ENCODE measurements around the gene ROBO4.
A peak's percentile ranks its signal among the peaks of the same experiment; 100 is the strongest.

Gene ROBO4

DNA sequence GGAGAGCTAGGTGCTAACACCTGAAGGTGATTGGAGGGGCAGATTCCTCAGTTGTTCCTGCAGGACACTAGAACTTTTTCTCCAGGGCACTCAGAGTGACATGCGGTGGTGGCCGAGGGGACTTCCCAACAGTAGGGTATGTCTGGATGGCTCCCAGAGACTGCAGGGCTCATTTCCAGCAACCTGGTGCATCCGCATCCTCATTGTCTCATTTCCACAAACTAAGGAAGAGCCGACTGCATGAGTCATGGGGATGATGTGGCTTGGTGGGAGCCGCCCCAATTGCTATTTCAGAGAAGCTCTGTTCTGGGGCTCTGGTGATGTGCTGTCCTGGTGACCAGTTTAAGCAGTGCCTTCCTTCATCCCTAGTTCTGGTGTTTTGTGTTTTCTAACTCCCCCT, 2.8 kb upstream of the ROBO4 start:
- no peak overlapping the region for H3K4me2 ChIP-seq
- H3K27ac ChIP-seq: no peak overlapping the region
- no peak overlapping the region for H3K4me3 ChIP-seq

DNA sequence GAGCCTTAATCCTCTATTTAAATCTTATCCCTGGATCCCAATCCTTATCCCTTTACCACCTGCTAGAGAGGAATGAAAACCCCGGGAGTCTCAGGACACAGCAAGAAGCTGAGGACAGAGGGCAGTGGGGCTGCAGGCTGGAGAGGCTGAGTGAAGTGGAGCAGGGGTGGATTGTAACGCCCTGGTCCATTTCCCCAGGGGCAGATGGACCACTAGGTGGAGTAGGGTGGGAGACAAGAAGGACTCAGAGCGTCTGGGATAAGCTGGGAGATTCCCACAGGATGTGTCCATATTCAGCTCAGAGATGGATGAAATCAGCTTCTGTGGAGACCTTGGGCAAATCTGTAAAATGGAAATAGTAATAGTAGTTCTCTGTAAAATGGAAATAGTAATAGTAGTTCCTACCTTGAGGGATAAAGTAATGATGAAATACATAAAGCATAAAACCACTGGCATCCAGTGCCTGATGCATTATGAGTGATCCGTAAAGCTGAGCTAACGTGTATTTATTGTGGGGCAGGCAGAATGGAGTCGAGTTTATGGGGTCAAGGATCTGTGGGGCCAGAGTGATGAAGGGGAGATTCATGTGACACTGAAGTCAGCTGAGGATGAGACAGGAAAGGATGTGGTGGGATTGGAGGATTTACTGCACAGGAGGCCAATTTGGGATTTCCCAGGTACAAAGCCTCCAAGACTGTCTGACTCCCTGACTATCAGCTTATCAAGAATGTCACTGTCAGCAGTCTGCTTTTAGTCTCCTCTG, 1.9 kb upstream of the ROBO4 start:
- H3K9ac ChIP-seq: no peak overlapping the region
- H3K36me3 ChIP-seq: no peaks in the 10 kb centered on the region
- H3K4me3 ChIP-seq: no peak overlapping the region
- no peak for TF ChIP-seq Cebpa-rat (IDR thresholded peaks at IDR 0.05)
- H3K4me2 ChIP-seq: peak overlapping the region in 2 of 11 experiments; percentile 82 to 87; a peak in 3 of 22 replicates
- peaks cover 18 to 34% (median 24%) of the 10 kb centered on the region in 10 experiments for H3K4me1 ChIP-seq
- H3K9me3 ChIP-seq (replicated peaks in 1 of 11): no peaks in the 10 kb centered on the region
- H4K20me1 ChIP-seq: no peaks in the 10 kb centered on the region
- no peaks in the 10 kb centered on the region for H3K27me3 ChIP-seq
- no peak overlapping the region for H3K27ac ChIP-seq

More for the DNA sequence above, 2.8 kb upstream of the ROBO4 start:
- Histone ChIP-seq H3K9ac (no peak overlapping the region), H3K4me1 (peaks cover 18 to 34% (median 24%) of the 10 kb centered on the region in 10 experiments), H4K20me1 (no peaks in the 10 kb centered on the region), H3K9me3 (replicated peaks in 1 of 11) (peaks cover 0 to 3% (median 3%) of the 10 kb centered on the region in 11 experiments; a peak in 13 of 22 replicates), H3K36me3 (no peaks in the 10 kb centered on the region), H3K27me3 (no peaks in the 10 kb centered on the region)
- TF ChIP-seq Cebpa-rat (IDR thresholded peaks at IDR 0.05): no peak

DNA sequence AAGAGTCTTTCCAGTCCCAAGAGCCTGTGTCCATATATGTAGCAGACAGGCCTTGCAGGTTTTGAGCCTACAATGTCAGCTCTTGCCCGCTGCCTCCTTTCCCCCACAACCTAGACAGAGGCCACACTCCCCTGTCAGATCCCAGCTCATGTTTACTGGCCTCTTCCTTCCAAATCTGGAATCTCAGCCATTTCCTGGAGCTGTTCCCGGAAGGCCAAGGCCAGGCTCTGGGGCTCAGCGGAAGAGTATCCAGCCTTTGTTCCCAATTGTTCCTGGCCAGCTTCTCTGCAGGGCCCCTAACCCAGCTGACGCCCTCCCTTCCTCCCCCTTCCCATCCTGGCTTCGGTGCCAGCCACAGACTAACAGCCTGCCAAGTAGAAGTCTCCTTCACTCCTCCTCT, 1.0 kb upstream of the ROBO4 start:
- Histone ChIP-seq H3K36me3 (no peaks in the 10 kb centered on the region), H3K4me3 (0 out of 20 replicates have a peak overlapping the region, but pooled peaks of 1 of the 10 experiments have one; percentile 48), H3K9ac (peak overlapping the region in 1 of 11 experiments; percentile 34; a peak in 2 of 22 replicates), H4K20me1 (no peaks in the 10 kb centered on the region), H3K27me3 (no peaks in the 10 kb centered on the region), H3K9me3 (replicated peaks in 1 of 11) (no peaks in the 10 kb centered on the region), H3K4me1 (peaks cover 18 to 34% (median 24%) of the 10 kb centered on the region in 10 experiments), H3K27ac (peak overlapping the region in 4 of 11 experiments; percentile 8 to 58 (median 16); a peak in 4 of 22 replicates), H3K4me2 (peak overlapping the region; percentile 63 to 87 (median 81); a peak in 19 of 22 replicates)
- TF ChIP-seq Cebpa-rat (IDR thresholded peaks at IDR 0.05): no peak

DNA sequence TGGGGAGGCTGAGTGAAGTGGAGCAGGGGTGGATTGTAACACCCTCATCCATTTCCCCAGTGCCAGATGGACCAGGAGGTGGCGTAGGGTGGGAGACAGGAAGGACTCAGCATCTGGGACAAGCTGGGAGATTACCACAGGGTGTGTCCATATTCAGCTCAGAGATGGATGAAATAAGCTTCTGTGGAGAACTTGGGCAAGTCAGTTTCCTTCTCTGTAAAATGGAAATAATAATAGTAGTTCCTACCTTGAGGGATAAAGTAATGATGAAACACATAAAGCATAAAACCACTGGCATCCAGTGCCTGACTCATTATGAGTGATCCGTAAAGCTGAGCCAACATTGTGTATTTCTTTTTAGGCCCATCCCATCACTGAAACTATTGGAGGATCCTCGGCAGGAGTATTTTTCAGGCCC, 607 bp upstream of the ROBO4 start:
- no peaks in the 10 kb centered on the region for H3K27me3 ChIP-seq
- no peak for TF ChIP-seq Cebpa-rat (IDR thresholded peaks at IDR 0.05)
- no peaks in the 10 kb centered on the region for H3K36me3 ChIP-seq
- H3K4me1 ChIP-seq: peaks cover 18 to 34% (median 24%) of the 10 kb centered on the region in 10 experiments
- H4K20me1 ChIP-seq: no peaks in the 10 kb centered on the region
- H3K4me3 ChIP-seq: peak overlapping the region in 2 of 10 experiments; percentile 30 to 48; a peak in 1 of 20 replicates
- H3K9me3 ChIP-seq (replicated peaks in 1 of 11): no peaks in the 10 kb centered on the region
- H3K4me2 ChIP-seq: peak overlapping the region; percentile 63 to 87 (median 81)
- peak overlapping the region in 7 of 11 experiments; percentile 22 to 60 (median 56); a peak in 12 of 22 replicates for H3K27ac ChIP-seq
- H3K9ac ChIP-seq: peak overlapping the region in 8 of 11 experiments; percentile 3 to 58 (median 33); a peak in 7 of 22 replicates

DNA sequence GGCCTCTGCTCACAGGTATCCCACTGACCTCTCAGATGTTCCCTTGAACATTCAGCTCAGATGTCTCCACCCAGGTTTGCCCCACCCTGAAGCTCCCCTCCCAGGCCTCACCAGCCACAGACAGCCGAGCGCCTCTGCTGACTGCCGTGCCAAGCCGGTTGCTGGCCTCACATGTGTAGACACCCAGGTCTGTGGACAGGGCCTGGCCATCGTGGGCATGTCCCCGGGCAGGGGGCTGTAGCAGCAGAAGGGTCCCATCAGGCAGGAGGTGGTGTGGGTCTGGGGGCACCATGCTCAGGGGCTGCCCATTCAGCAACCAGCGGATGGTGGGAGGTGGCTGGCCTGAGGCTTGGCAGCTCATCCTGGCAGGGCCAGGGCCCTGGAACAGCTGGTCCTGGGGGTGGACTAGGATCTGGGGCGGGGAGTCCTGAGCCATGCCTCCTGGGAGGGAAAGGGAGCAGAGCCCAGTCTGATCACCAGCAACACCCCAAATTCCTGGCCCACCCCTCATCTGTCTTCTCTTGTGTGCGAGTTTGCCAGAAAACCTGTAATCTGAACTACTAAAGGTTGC, 759 bp downstream of the ROBO4 start:
- Histone ChIP-seq H3K9me3 (replicated peaks in 1 of 11) (no peaks in the 10 kb centered on the region), H3K27ac (peak overlapping the region in 6 of 11 experiments; percentile 26 to 60 (median 57); a peak in 8 of 22 replicates), H3K4me2 (peak overlapping the region in 10 of 11 experiments; percentile 63 to 87 (median 81); a peak in 19 of 22 replicates), H3K36me3 (no peaks in the 10 kb centered on the region), H4K20me1 (no peaks in the 10 kb centered on the region), H3K27me3 (no peaks in the 10 kb centered on the region), H3K9ac (peak overlapping the region in 7 of 11 experiments; percentile 7 to 58 (median 41); a peak in 11 of 22 replicates), H3K4me1 (peaks cover 18 to 34% (median 25%) of the 10 kb centered on the region in 10 experiments), H3K4me3 (peak overlapping the region in 1 of 10 experiments; percentile 30; a peak in 1 of 20 replicates)
- no peak for TF ChIP-seq Cebpa-rat (IDR thresholded peaks at IDR 0.05)

DNA sequence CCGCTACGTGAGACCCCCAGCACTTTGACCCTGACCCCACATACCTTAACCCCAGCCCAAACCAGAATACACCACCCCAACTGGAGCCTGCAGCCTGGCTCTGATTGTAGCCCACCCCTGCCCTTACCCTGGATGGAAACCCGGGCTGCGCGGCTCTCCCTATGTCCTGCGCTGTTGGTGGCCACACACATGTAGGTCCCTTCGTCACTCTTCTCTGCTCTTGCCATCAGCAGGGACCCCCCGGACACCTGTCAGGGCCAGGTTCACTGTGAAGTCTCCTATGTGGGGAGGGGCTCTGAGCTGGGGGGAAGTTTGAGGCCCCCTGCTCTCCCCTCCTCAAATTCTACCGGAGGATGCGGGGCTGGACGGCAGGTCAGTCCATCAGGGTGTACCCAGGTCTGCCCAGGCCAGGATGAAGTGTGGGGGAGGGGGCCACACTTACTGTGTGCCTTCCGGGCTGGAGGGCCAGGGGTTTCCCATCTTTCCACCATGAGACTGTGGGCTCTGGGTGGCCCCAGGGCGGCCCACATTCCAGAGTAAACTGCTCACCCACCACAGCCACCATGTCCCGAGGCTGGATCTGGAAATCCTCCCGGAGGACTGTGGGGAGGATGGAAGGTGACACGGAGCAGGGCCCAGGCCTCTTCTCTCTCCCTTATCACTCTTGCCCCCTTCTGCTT, 1.5 kb downstream of the ROBO4 start:
- Histone ChIP-seq H3K4me3 (no peak overlapping the region), H4K20me1 (no peaks in the 10 kb centered on the region), H3K27me3 (no peaks in the 10 kb centered on the region), H3K36me3 (no peaks in the 10 kb centered on the region), H3K4me1 (peaks cover 18 to 39% (median 25%) of the 10 kb centered on the region in 10 experiments), H3K27ac (0 out of 22 replicates have a peak overlapping the region, but pooled peaks of 2 of the 11 experiments have one; percentile 56 to 58), H3K9ac (no peak overlapping the region; a peak in 1 of 22 replicates), H3K4me2 (peak overlapping the region in 4 of 11 experiments; percentile 73 to 87 (median 79); a peak in 6 of 22 replicates), H3K9me3 (replicated peaks in 1 of 11) (no peaks in the 10 kb centered on the region)
- TF ChIP-seq Cebpa-rat (IDR thresholded peaks at IDR 0.05): no peak

DNA sequence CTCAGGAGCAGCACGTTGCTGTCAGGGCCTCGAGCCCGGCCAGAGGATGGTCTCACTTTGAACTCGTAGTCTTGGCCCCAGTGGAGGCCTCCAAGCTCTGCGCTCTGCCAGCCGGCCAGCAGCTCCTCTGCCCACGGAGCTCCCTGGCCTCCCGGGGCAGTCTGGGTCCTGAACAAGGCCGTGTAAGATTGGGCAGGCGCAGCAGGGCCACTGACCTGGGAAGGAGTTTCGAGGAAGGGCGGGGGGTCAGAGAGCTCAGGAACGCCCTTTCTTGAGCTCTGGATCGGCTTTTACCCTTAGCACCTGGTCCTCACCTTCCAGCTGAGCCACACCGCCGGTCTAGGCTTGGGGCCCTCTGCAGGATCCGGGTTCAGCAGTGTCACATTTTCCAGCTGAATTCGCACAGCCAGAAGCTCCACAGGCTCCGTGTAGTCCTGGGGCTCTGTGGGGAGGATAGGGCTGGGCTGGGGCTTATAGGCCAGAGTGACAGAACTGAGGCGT, 2.1 kb downstream of the ROBO4 start:
- H3K4me2 ChIP-seq: no peak overlapping the region
- no peak overlapping the region for H3K27ac ChIP-seq
- H3K27me3 ChIP-seq: no peaks in the 10 kb centered on the region
- peaks cover 18 to 40% (median 27%) of the 10 kb centered on the region in 10 experiments for H3K4me1 ChIP-seq
- H3K9ac ChIP-seq: no peak overlapping the region
- H3K4me3 ChIP-seq: no peak overlapping the region
- TF ChIP-seq Cebpa-rat (IDR thresholded peaks at IDR 0.05): no peak
- H3K9me3 ChIP-seq (replicated peaks in 1 of 11): no peaks in the 10 kb centered on the region
- H3K36me3 ChIP-seq: no peaks in the 10 kb centered on the region
- no peaks in the 10 kb centered on the region for H4K20me1 ChIP-seq

DNA sequence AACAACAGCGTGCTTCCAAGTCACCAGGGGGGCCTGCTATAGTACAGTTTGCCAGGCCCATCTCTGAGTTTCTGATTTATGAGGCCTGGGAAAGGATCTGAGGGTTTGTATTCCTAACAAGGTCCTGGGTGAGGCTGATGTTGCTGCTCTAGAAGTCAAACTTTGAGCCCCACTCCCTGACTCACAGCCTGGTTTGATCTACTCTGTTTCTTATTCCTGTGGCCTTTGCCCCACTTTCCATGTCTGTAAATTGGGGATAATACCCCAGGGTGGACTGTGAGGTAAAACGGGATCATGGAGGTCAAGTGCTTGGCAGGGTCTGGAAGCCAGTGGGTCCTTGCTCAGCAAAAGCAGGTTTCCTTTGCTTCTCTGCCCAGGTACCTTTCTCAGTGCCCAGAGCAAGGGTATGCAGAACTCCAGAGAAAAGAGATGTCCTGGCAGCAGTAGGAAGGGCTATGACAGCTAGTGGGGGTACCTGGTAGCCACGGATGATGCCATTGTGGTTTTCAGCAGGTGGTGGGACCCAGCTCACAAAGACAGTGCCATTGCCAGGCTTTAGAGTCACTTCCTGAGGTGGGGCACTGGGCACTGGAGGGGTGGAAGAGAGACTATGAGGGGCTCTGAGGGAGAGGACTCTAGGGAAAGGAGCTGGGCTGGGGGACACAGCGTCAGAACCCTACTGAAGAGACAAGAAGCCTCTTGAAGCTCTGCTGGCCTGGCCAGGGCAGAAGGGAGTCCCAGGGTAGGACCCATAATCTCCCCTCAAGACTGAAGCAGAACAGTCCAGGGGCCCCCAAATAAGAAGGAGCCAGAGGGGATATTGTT, 2.8 kb downstream of the ROBO4 start:
- H3K27ac ChIP-seq: no peak overlapping the region
- H3K36me3 ChIP-seq: no peaks in the 10 kb centered on the region
- no peak overlapping the region for H3K9ac ChIP-seq
- H3K4me3 ChIP-seq: no peak overlapping the region
- peaks cover 18 to 47% (median 30%) of the 10 kb centered on the region in 10 experiments for H3K4me1 ChIP-seq
- 0 out of 22 replicates have a peak, but pooled peaks cover 0 to under 1% (median 0%) of the 10 kb centered on the region in 11 experiments for H4K20me1 ChIP-seq
- no peak overlapping the region for H3K4me2 ChIP-seq
- no peaks in the 10 kb centered on the region for H3K27me3 ChIP-seq
- no peaks in the 10 kb centered on the region for H3K9me3 ChIP-seq (replicated peaks in 1 of 11)
- no peak for TF ChIP-seq Cebpa-rat (IDR thresholded peaks at IDR 0.05)

Measured in BLaER1 treated with 17β-estradiol and CSF1 and Interleukin-3, amounts not matched to agents 10 nM and 100 nM (cell line).